ENCODE results near the gene SIX3. TPM values are rescaled to one million over a fixed set of nuclear protein-coding genes. Genes with fewer than 3 reads are reported as not detected.
A peak's percentile ranks its signal among the peaks of the same experiment; 100 is the strongest.

SIX3 gene
- total RNA-seq, 1 donor from 2014 or later, result not detected

GRCh38 chr2:44980751-44981713 lies 39.5 kb downstream of the SIX3 start:
- DNase-seq (ENCODE audit: extremely low read depth, low read depth, low spot score), result no peak

- DNase-seq (ENCODE audit: extremely low read depth, low read depth, low spot score), result peak; percentile 27
Measured at GRCh38 chr2:44981714-44982108, 40.2 kb downstream of the SIX3 start.

GRCh38 chr2:44983836-44984604 lies 42.5 kb downstream of the SIX3 start:
- DNase-seq (ENCODE audit: extremely low read depth, low read depth, low spot score), result no peak

- DNase-seq (ENCODE audit: extremely low read depth, low read depth, low spot score), result no peak
Measured at GRCh38 chr2:44989176-44989575, 47.7 kb downstream of the SIX3 start.

- DNase-seq (ENCODE audit: extremely low read depth, low read depth, low spot score), result no peak
Measured at GRCh38 chr2:44994377-44994776, 52.9 kb downstream of the SIX3 start.

Other genes with a start within 250 kb of the SIX3 start
- gene SIX2, start 67.8 kb downstream of the SIX3 start, total RNA-seq, result 1.8 and 10.5 TPM in 2 replicates

Measured in glomerular endothelial cell (primary cell).